Hepatocyte (in vitro differentiated cells): ENCODE data around the gene DPPA4.

Experiments
- CTCF ChIP-seq: fragments of 200-600 bp; sonication (generic); IDR thresholded peaks from 2 replicates; pipeline ENCODE4 v1.5.1; 2016; ENCODE audit warnings: antibody characterized with exemption, mild to moderate bottlenecking; ENCODE audit not compliant: poor library complexity
- EZH2phosphoT487 ChIP-seq: fragments of 200-600 bp; sonication (generic); IDR thresholded peaks from one replicate; pipeline ENCODE4 v1.6.1; 2018; ENCODE audit warnings: antibody characterized with exemption, mild to moderate bottlenecking, low read depth, moderate library complexity; ENCODE audit not compliant: unreplicated experiment, severe bottlenecking

- TF ChIP-seq CTCF (peak; percentile 34), EZH2phosphoT487 (no peak)
Observed at GRCh38 chr3:109369510-109369909, 32.2 kb upstream of the DPPA4 start.
